GM19240 (cell line): Measurements from ENCODE around the gene CHST2.

Source experiments
- DNase-seq: peaks from one replicate; pipeline ENCODE4 v3.0.0; 2011; ENCODE audit warnings: low spot score; ENCODE audit not compliant: insufficient read length

The CHST2 gene

GRCh38 chr3:143098032-143098764 is 21.4 kb upstream of the CHST2 start:
- DNase-seq: no peak

- DNase-seq: no peak
Measured at GRCh38 chr3:143099210-143099609, 20.4 kb upstream of the CHST2 start.

GRCh38 chr3:143099690-143100089 is 19.9 kb upstream of the CHST2 start:
- no peak for DNase-seq

GRCh38 chr3:143100451-143100850 is 19.1 kb upstream of the CHST2 start:
- no peak for DNase-seq

GRCh38 chr3:143101792-143102381 is 17.7 kb upstream of the CHST2 start:
- no peak for DNase-seq

- no peak for DNase-seq
Measured at GRCh38 chr3:143103652-143104051, 15.9 kb upstream of the CHST2 start.

- no peak for DNase-seq
Measured at GRCh38 chr3:143105170-143105569, 14.4 kb upstream of the CHST2 start.

GRCh38 chr3:143109861-143110260 is 9.7 kb upstream of the CHST2 start:
- no peak for DNase-seq

GRCh38 chr3:143110371-143110770 is 9.2 kb upstream of the CHST2 start:
- no peak for DNase-seq

GRCh38 chr3:143118630-143119008 is 952 bp upstream of the CHST2 start:
- DNase-seq: no peak

- DNase-seq: no peak
Measured at GRCh38 chr3:143119974-143120715, 574 bp downstream of the CHST2 start.

GRCh38 chr3:143120716-143121240 is 1.2 kb downstream of the CHST2 start:
- DNase-seq: no peak

GRCh38 chr3:143121241-143122088 is 1.9 kb downstream of the CHST2 start:
- DNase-seq: no peak

- DNase-seq: no peak
Measured at GRCh38 chr3:143122089-143122430, 2.5 kb downstream of the CHST2 start.

- no peak for DNase-seq
Measured at GRCh38 chr3:143122608-143123352, 3.2 kb downstream of the CHST2 start.

- no peak for DNase-seq
Measured at GRCh38 chr3:143123353-143123984, 3.9 kb downstream of the CHST2 start.

GRCh38 chr3:143124601-143125520 is 5.3 kb downstream of the CHST2 start:
- DNase-seq: no peak

GRCh38 chr3:143127801-143128200 is 8.2 kb downstream of the CHST2 start:
- no peak for DNase-seq

GRCh38 chr3:143128227-143128955 is 8.8 kb downstream of the CHST2 start:
- no peak for DNase-seq
